ENCODE data around the gene SPRR2E.
"Not testable (repeated sequence)": the region's sequence is repeated elsewhere in the genome, so short reads cannot be mapped to it uniquely, and the experiment has no call there.

SPRR2E gene

DNA sequence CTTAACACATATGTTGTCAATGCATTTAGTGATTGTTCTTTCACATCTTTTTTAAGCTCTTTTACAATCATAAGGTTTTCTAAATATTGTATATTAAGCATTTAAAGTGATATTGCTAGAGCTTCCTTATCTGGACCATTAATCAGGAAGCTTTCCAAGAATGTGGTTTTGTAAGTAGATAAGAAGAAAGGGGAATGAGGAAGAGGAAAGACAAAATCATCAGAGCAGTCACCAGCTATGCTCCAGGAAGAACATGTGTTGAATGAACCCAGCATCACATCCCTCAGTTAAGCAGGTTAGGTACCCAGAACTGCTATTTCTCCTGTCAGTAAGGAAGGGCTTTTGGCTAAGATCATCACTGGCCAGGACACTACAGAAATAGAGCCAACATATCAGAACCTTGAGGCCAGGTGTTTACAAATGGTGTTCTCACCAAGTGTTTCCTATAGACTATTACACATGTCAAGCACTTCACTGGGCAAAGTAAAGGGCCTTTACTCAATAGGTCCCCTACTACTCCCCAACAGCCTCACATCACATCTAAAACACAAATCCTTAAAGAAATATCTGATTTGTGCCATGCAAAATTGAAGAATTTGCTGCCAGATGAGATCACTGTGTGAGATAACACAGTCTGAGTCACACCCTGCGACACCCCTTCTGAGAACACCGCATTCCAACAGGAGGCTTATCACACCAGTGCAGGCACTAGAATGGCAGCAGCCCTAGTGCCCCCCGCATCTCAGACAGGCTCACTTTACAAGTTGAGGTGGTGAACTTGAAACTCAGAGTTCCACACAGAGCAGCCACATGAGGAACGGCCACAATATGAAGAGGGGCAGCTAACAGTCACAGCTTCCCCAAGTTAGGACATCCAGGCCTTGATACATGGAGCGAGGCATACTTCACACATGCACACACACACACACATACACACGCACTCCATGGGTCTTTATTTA, 35.2 kb downstream of the SPRR2E start:
- DNase-seq = no peak

DNA sequence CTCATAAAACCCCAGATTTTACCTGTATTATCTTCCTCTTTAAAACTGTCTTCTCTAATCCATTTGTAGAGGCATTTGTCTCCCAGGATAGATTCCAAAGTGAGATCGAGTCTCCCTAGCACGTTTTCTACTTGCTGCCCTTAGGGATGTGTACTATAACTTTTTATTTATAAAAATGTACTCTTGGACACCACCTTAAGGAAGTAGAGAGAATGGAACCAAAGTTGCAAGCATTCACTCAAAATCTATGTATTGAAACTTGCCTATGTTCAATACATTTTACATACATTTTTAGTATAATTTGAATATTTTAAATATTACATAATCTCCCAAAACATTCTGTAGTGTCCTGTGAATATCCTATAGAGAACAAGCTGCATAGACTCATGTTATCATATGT, 36.2 kb downstream of the SPRR2E start:
- no peak for DNase-seq

DNA sequence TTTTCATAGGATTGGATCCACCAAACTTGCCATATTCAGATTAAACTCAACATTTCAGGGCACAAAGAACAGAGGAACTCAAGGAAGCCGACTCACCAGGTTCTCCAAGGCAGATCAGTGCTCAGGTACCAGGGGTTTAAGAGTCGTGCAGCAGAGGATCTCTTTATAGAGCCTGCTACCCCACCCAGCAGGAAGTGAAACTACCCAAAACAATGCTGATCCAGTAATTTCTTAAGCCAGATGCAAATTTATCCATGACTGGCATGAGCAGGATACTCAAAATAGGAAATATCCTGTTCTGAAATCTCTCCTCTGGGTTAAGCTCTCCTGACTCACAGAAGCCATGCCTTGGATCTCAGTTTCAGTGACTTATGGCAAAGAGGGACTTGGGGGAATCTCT, 37.0 kb downstream of the SPRR2E start, which contains the start of gene SPRR2A:
TSS of gene SPRR2A (minus strand) at position 138 of the 400 bp plus-strand sequence. CDS start 777 bp downstream, outside the sequence.
- DNase-seq = no peak

DNA sequence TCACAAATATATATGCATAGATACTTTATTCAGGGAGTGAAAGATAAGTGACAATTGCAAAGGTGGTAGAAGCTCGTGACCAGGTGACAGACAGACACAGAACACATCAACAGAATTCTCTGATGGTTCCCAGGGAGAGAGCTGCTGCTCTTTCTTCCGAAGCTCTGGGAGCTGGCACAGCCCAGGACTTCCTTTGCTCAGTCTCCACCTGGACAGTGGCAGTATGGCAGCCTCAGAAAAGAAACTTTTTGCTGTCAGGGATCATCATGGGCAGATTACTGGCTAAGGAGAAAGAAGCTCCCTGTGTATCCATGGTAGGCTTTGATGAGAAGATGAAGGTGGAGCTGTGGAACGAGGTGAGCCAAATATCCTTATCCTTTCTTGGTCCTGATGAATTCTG, 38.2 kb downstream of the SPRR2E start:
- not testable (repeated sequence) for DNase-seq

DNA sequence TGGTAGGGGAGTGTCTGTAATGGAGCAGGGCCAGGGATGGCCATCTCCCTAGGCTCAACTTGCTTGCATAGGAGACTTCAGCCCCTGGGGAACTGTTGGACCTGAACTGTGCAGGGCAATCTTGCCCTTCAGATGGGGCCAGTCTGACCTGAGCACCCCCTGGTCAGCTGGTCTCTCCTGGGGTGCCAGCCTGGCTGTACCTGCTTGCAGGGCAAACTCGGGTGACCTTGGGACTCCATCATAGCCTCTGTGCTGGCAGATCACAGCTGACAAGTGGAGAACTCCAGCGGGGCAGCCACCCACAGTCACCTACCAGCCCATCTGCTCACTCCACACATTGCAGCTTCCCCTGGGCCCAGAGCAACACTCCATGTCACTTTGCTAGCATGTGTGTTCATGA, 45.1 kb downstream of the SPRR2E start:
- DNase-seq = no peak

All from DMS53 (cell line).